T-helper 17 cell (primary cell): Measurements from ENCODE around the gene SYMPK. TPM values are rescaled to one million over a fixed set of nuclear protein-coding genes. Genes with fewer than 3 reads are reported as not detected.

Experiments used
- ATAC-seq: fragments of 150-1000 bp; cut with Tn5 transposase; 2 replicates; pipeline ENCODE4 v1.10.0; 2021; ENCODE audit warnings: mild to moderate bottlenecking, moderate library complexity
- DNase-seq, 3 donors: peaks; one replicate each; pipeline versions ENCODE4 v3.0.0 to v3.0.0-alpha.2; 2020 to 2021
- H3K9me3 ChIP-seq: one replicate; pipeline ENCODE4 v1.7.0; 2013; ENCODE audit warnings: low read length, mild to moderate bottlenecking; ENCODE audit not compliant: control insufficient read depth, poor library complexity, severe bottlenecking
- H3K27ac Mint-ChIP-seq: one replicate; pipeline ENCODE4 v1.8.0; 2022; ENCODE audit warnings: mild to moderate bottlenecking, moderate library complexity, mixed read lengths
- H3K27me3 Mint-ChIP-seq: one replicate; pipeline ENCODE4 v1.8.0; 2022; ENCODE audit warnings: mixed read lengths
- H3K36me3 Mint-ChIP-seq: one replicate; pipeline ENCODE4 v1.8.0; 2022; ENCODE audit warnings: low read depth, mixed read lengths
- H3K4me1 Mint-ChIP-seq: one replicate; pipeline ENCODE4 v1.8.0; 2022; ENCODE audit warnings: mild to moderate bottlenecking, mixed read lengths
- H3K4me3 Mint-ChIP-seq: one replicate; pipeline ENCODE4 v1.8.0; 2022; ENCODE audit warnings: mild to moderate bottlenecking, moderate library complexity, mixed read lengths
- total RNA-seq, 4 donors: library from RNA in 2 of 4; stranded (reverse) in 2 of 4; gene quantifications; one replicate each; pipeline ENCODE4 v1.2.3 and lab custom pipeline; 2022 to 2026

The SYMPK gene
- total RNA-seq, 2 donors from 2014 or later = 75.5 to 81.6 TPM

GRCh38 chr19:45822716-45823115, 40.2 kb downstream of the SYMPK start:
- H3K27ac Mint-ChIP-seq = peak overlapping the region; percentile 54
- no peaks in the 10 kb centered on the region for H3K27me3 Mint-ChIP-seq
- no peak for ATAC-seq
- H3K9me3 ChIP-seq = no peaks in the 10 kb centered on the region
- no peak for DNase-seq
- peaks cover 4% of the 10 kb centered on the region for H3K4me1 Mint-ChIP-seq
- H3K36me3 Mint-ChIP-seq = no peaks in the 10 kb centered on the region
- H3K4me3 Mint-ChIP-seq = no peak overlapping the region

GRCh38 chr19:45821570-45821969, 41.4 kb downstream of the SYMPK start:
- no peak overlapping the region for H3K4me3 Mint-ChIP-seq
- ATAC-seq (no peak), DNase-seq (no peak)
- H3K27ac Mint-ChIP-seq = no peak overlapping the region
- H3K9me3 ChIP-seq = no peaks in the 10 kb centered on the region
- no peaks in the 10 kb centered on the region for H3K36me3 Mint-ChIP-seq
- H3K27me3 Mint-ChIP-seq = no peaks in the 10 kb centered on the region
- peaks cover 2% of the 10 kb centered on the region for H3K4me1 Mint-ChIP-seq

- ATAC-seq (no peak), DNase-seq (no peak)
- Mint-ChIP-seq H3K27me3 (no peaks in the 10 kb centered on the region), H3K27ac (no peak overlapping the region), H3K36me3 (no peaks in the 10 kb centered on the region), H3K4me1 (peaks cover 2% of the 10 kb centered on the region), H3K4me3 (no peak overlapping the region)
- no peaks in the 10 kb centered on the region for H3K9me3 ChIP-seq
These were observed 41.8 kb downstream of the SYMPK start for GRCh38 chr19:45821103-45821521.

- Mint-ChIP-seq H3K36me3 (no peaks in the 10 kb centered on the region), H3K27me3 (no peaks in the 10 kb centered on the region), H3K4me3 (no peak overlapping the region), H3K4me1 (peaks cover 2% of the 10 kb centered on the region), H3K27ac (no peak overlapping the region)
- ATAC-seq (no peak), DNase-seq (no peak)
- H3K9me3 ChIP-seq = no peaks in the 10 kb centered on the region
These were observed 42.4 kb downstream of the SYMPK start for GRCh38 chr19:45820413-45821102.

GRCh38 chr19:45819769-45820168, 43.2 kb downstream of the SYMPK start:
- no peaks in the 10 kb centered on the region for H3K36me3 Mint-ChIP-seq
- H3K4me1 Mint-ChIP-seq = peaks cover 2% of the 10 kb centered on the region
- H3K27me3 Mint-ChIP-seq = no peaks in the 10 kb centered on the region
- H3K4me3 Mint-ChIP-seq = no peak overlapping the region
- H3K27ac Mint-ChIP-seq = no peak overlapping the region
- DNase-seq = no peak
- ATAC-seq = no peak
- H3K9me3 ChIP-seq = no peaks in the 10 kb centered on the region

GRCh38 chr19:45817725-45818301, 45.1 kb downstream of the SYMPK start:
- H3K36me3 Mint-ChIP-seq = no peaks in the 10 kb centered on the region
- DNase-seq (no peak), ATAC-seq (peak; percentile 4)
- H3K4me3 Mint-ChIP-seq = no peak overlapping the region
- peak overlapping the region; percentile 53 for H3K27ac Mint-ChIP-seq
- no peaks in the 10 kb centered on the region for H3K27me3 Mint-ChIP-seq
- no peaks in the 10 kb centered on the region for H3K9me3 ChIP-seq
- no peaks in the 10 kb centered on the region for H3K4me1 Mint-ChIP-seq

- ATAC-seq = peak; percentile 100
- Mint-ChIP-seq H3K4me1 (no peaks in the 10 kb centered on the region), H3K4me3 (peak overlapping the region; percentile 36), H3K27ac (peak overlapping the region; percentile 53), H3K27me3 (peaks cover 2% of the 10 kb centered on the region), H3K36me3 (no peaks in the 10 kb centered on the region)
- DNase-seq = peak; percentile 89 to 98 (median 93)
- H3K9me3 ChIP-seq = no peaks in the 10 kb centered on the region
These were observed 45.8 kb downstream of the SYMPK start for GRCh38 chr19:45817010-45817724.

GRCh38 chr19:45816236-45817009, 46.5 kb downstream of the SYMPK start:
- H3K27ac Mint-ChIP-seq = no peak overlapping the region
- no peak for DNase-seq

GRCh38 chr19:45815481-45816216, 47.3 kb downstream of the SYMPK start:
- H3K27me3 Mint-ChIP-seq = peaks cover 4% of the 10 kb centered on the region
- peak overlapping the region; percentile 19 for H3K4me3 Mint-ChIP-seq
- DNase-seq (no peak), ATAC-seq (no peak)
- H3K36me3 Mint-ChIP-seq = no peaks in the 10 kb centered on the region
- no peak overlapping the region for H3K27ac Mint-ChIP-seq
- H3K9me3 ChIP-seq = no peaks in the 10 kb centered on the region
- no peaks in the 10 kb centered on the region for H3K4me1 Mint-ChIP-seq

More at GRCh38 chr19:45816236-45817009, 46.5 kb downstream of the SYMPK start:
- Mint-ChIP-seq H3K27me3 (peaks cover 4% of the 10 kb centered on the region), H3K36me3 (no peaks in the 10 kb centered on the region), H3K4me1 (no peaks in the 10 kb centered on the region), H3K4me3 (peak overlapping the region; percentile 19)
- no peak for ATAC-seq
- H3K9me3 ChIP-seq = no peaks in the 10 kb centered on the region

GRCh38 chr19:45814851-45815480, 48.0 kb downstream of the SYMPK start, which contains the start of gene RSPH6A:
Gene RSPH6A (minus strand): TSS chr19:45815308. CDS start chr19:45815176, 132 bp downstream.
- DNase-seq (no peak), ATAC-seq (no peak)
- no peak within 1 kb of the TSS for H3K27ac Mint-ChIP-seq
- H3K4me1 Mint-ChIP-seq = no peaks in the 10 kb centered on the region
- peak within 1 kb of the TSS; percentile 19 for H3K4me3 Mint-ChIP-seq
- H3K27me3 Mint-ChIP-seq = peaks cover 4% of the 10 kb centered on the region
- H3K36me3 Mint-ChIP-seq = no peaks in the 10 kb centered on the region
- H3K9me3 ChIP-seq = no peaks in the 10 kb centered on the region

- no peaks in the 10 kb centered on the region for H3K9me3 ChIP-seq
- no peak for ATAC-seq
- H3K4me3 Mint-ChIP-seq = no peak overlapping the region
- H3K4me1 Mint-ChIP-seq = peaks cover 3% of the 10 kb centered on the region
- DNase-seq = no peak
- no peak overlapping the region for H3K27ac Mint-ChIP-seq
- no peaks in the 10 kb centered on the region for H3K36me3 Mint-ChIP-seq
- peaks cover 4% of the 10 kb centered on the region for H3K27me3 Mint-ChIP-seq
These were observed 48.7 kb downstream of the SYMPK start for GRCh38 chr19:45814166-45814780.

GRCh38 chr19:45812297-45812696, 50.6 kb downstream of the SYMPK start:
- Mint-ChIP-seq H3K4me3 (no peak overlapping the region), H3K4me1 (peaks cover 3% of the 10 kb centered on the region), H3K27ac (no peak overlapping the region), H3K36me3 (no peaks in the 10 kb centered on the region), H3K27me3 (peaks cover 4% of the 10 kb centered on the region)
- DNase-seq = no peak
- no peaks in the 10 kb centered on the region for H3K9me3 ChIP-seq
- no peak for ATAC-seq
